T-helper 22 cell (primary cell): ENCODE data around the gene RALGPS2.
"Not testable (repeated sequence)": the region's sequence is repeated elsewhere in the genome, so short reads cannot be mapped to it uniquely, and the experiment has no call there.

Source experiments
- DNase-seq: peaks from one replicate; pipeline ENCODE4 v3.0.0-alpha.2; 2020; ENCODE audit warnings: low read depth

RALGPS2 gene

GRCh38 chr1:178725466-178726086, 532 bp downstream of the RALGPS2 start:
- no peak for DNase-seq

GRCh38 chr1:178726087-178726517, 1.1 kb downstream of the RALGPS2 start:
- DNase-seq: no peak

GRCh38 chr1:178726545-178726944, 1.5 kb downstream of the RALGPS2 start:
- no peak for DNase-seq

DNA sequence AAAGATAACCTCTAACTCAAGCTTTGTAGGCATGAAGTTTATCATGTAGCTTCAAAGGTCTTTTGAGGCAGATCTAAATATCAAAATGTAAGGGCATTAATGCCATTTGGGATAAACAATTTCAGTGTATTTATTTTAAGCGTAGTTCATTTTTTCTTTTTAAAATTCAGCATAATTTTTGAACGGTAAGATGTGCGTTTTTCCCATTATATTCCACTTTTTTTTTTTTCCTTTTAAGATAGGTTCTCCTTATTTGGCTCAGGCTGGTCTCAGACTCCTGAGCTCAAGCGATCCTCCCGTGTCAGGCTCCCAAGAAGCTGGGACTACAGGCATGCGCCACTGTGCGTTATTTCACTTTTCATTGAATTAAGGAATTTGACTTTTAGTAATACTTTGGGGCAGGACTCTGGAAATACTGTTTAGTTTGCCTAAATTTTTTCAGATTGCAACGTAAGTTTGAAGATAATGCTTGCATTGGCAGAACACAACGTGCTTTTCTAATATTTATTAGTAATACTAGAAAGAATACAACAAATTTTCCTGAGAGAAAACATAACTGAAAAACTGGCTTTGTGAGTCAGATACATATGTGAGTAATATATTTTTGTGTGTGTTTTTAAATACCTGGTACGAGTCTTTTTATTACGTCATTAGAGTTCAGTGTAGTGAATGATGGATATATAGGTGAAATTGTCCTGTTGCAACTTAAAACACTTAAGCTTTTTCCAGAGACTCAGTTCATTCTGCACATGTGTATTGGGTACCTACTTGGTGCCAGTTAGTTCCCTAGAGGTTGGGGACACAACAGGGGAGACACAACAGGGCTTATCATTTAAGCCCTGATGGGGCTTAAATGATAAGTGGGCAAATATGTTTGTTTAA, 2.2 kb downstream of the RALGPS2 start:
- DNase-seq: no peak

DNA sequence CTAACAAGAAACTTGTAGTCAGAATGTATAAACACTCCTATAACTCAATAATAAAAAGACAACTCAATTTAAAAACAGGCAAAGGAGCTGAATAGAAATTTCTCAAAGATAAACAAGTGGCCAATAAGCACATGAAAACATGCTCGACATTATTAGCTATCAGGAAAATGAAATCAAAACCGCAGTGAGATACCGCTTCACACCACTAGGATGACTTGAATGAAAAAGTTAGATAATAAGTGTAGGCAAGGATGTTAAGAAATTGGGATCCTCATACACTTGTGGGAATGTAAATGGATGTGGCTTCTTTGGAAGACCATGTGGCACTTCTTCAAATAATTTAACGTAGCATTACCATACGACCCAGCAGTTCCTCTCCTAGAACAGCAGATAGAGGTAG, 8.9 kb downstream of the RALGPS2 start:
- no peak for DNase-seq

- DNase-seq: no peak
These were observed 13.7 kb downstream of the RALGPS2 start for GRCh38 chr1:178738780-178739179.

DNA sequence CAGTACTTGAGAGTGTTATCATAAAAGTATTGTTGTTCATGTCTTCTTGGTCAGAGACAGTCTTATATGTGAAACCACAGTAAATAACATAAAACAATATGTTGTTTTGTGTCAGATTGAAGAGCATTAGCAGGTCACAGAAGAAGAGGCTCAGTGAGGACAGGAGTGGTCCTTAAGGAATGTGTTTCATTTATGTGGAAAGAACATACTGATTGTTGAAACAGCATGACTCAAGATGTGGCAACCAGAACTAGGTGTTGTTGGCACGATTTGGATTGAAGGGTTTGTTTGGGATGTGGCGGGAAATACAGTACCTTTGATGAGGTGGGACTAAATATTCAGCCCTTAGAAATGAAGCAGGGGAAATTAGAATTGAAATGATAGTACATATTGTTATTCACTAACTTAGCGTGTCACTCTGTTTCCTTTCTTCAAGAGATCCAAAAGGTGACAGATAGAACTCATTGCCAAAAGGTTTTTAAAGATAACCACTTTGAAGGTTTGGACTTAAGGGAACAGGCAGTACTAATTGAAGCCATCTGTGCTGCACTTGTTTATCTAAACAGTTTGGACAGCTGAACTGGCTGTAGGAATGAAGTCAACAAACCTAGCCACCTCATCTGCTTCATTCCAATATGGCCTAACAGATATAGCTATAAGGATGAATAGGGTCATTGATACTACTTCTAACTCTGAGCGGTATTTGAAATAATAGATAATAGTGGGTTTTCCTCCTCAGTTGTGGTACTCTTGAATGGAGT, 14.4 kb downstream of the RALGPS2 start:
- DNase-seq: no peak

GRCh38 chr1:178740491-178740890, 15.4 kb downstream of the RALGPS2 start:
- no peak for DNase-seq

- DNase-seq: no peak
These were observed 15.9 kb downstream of the RALGPS2 start for GRCh38 chr1:178740924-178741323.

- no peak for DNase-seq
These were observed 18.8 kb downstream of the RALGPS2 start for GRCh38 chr1:178743801-178744200.

GRCh38 chr1:178745260-178745659, 20.2 kb downstream of the RALGPS2 start:
- no peak for DNase-seq

DNA sequence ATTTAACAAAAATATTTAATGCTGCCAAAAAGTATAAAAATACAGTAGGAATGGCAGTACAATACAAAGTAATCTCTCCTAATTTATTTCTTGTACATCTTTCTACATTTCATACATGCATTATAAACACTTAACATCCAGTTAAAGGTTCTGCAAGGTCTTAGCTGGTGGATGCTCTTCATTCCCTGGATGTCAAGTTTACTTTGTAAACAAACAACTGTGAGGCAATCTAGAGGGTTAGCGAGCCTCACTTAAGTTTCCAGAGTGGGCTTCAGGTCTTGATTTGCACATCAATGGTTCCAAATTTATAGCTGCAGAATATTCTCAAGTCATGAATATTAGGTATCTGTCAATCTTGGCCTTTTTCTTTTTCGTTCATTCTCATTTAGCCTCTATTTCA, 21.3 kb downstream of the RALGPS2 start:
- no peak for DNase-seq

DNA sequence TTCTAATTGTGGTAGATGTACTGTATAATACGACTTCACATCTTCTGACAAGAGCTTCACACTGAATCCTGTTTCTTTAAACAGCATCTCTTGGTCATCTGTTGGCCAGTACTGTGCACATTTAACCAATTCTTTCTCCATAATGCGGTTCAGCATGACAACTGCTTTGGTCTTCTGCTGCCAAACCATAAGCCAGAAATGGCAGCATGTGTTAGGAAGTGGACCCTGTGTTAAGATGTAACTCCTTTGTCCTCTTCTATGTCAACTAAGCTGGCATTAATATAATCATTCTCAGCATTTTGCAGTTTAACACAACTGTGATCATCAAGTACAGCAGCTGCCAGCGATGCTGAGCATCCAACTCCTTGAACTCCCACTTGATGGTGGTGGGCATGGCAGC, 22.3 kb downstream of the RALGPS2 start:
- DNase-seq: not testable (repeated sequence)

DNA sequence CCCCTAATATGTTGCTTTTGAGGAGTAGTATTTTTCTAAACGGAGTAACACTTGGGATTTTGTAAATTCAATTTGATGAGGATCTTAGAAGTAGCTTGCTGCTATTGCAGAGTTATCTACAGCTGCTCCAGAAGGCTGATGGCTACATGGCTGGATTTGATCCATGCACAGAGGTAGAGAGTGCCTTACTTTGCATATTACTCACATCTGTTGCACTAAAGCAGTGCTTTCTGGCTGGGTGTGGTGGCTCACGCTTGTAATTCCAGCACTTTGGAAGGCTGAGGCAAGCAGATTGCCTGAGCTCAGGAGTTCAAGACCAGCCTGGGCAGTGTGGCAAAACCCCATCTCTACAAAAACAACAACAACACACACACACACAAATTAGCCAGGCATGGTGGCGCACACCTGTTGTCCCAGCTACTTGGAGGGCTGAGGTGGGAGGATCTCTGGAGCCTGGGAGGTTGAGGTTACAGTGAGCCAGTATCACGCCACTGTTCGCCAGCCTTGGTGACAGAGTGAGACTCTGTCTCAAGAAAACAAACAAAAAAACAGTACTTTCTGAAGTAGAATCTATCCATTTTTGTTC, 24.6 kb downstream of the RALGPS2 start:
- DNase-seq: no peak

DNA sequence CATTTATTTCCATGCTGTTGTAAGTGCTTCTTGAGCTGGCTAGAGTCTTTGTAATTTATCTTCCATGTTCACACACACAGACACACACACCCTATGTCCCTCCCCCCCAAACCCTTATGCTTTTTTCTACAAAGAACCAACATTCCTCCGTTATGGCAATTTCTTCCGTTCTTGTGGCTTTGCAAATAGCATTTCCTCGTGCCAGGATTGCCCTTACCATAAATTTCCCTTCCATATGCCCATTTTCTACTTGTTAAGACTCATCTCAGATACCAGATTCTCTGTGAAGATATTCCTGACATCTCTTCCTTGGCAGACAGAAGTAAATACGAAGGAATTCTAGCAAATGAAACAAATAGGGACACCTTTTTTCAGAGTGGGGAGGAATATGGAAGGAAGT, 26.0 kb downstream of the RALGPS2 start:
- DNase-seq: no peak

DNA sequence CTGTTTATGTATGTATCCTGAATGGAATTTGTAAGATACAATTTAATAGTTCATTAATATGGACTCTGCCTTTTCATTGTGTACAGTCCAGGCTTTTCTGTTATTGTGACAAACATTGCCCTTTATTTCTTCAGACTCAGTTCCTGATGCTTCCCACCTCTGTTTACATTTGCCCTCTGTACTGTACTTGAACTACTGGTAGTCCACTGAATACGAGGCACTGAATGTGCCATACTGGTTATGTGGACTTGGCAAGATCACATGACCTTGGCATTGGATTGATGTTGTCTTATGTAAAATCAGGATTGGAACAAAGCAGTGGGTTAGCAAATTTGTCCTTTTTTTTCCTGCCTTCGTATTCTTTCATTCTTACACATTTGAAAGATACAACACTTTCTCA, 27.8 kb downstream of the RALGPS2 start:
- DNase-seq: no peak

DNA sequence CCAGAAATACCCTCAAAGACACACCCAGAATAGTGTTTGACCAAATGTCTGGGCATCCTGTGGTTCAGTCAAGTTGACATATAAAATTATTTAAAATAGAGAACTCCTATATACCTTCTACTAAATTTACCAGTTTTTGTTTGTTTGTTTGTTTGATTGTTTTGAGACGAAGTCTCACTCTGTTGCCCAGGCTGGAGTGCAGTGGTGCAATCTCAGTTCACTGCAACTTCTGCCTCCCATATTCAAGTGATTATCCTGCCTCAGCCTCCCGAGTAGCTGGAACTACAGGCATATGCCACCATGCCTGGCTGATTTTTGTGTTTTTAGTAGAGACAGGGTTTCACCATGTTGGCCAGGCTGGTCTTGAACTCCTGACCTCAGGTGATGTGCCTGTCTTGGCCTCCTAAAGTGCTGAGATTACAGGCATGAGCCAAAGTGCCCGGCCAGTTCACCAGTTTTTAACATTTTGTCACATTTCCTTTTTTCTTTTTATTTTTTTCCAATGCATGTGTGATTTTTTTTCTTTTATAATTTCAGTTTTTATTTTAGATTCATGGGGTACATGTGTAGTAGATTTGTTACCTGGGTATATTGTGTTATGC, 29.7 kb downstream of the RALGPS2 start:
- not testable (repeated sequence) for DNase-seq

DNA sequence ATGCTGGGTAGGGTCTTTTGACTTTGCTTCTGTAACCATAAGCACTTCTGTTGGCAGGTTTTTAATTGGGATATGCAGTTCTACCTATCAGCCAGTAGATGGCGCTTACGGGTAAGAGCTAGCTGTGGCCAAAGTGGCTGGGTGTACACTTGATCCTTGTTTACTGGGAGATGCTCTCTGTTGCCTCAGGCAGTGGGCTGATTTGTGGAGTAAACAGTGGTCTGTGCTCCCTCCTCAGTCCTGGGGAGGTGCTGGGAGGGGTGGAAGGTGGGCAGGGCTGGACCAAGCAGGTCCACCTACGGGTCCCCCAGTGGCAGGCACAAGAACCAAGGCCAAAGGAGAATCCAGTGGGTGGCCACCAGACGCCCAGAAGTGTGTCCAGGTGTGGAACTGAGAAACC, 43.4 kb downstream of the RALGPS2 start:
- DNase-seq: no peak

- DNase-seq: no peak
These were observed 47.9 kb downstream of the RALGPS2 start for GRCh38 chr1:178772952-178773351.

- DNase-seq: no peak
These were observed 49.2 kb downstream of the RALGPS2 start for GRCh38 chr1:178774263-178774662.

DNA sequence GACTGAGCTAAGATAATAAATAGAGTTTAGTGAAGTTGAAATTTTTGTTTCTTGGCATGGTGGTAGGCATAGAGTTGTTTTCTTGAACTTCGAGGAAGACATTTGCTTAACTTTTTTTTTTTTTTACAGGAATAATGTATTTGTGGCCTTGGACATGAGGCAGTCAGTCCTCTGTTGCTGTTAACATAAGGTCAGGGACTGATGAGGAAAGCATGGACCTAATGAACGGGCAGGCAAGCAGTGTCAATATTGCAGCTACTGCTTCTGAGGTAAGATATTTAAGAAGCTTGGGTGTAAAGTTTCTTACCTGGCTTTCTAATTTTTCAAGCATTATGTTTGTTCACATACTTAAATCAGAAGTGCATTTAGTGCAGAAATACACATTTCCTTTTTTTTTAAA, 51.5 kb downstream of the RALGPS2 start:
- no peak for DNase-seq
